HG03565 (cell line): ENCODE data around the gene NAA15.
A peak's percentile ranks its signal among the peaks of the same experiment; 100 is the strongest.
"Not testable (repeated sequence)": the region's sequence is repeated elsewhere in the genome, so short reads cannot be mapped to it uniquely, and the experiment has no call there.

Experiments
- ATAC-seq: cut with Tn5 transposase; IDR thresholded peaks from one replicate; pipeline ENCODE4 v1.9.1; 2021; ENCODE audit warnings: mild to moderate bottlenecking, moderate library complexity; ENCODE audit not compliant: unreplicated experiment

The NAA15 gene

GRCh38 chr4:139295942-139296299 lies 5.4 kb upstream of the NAA15 start:
- no peak for ATAC-seq

- no peak for ATAC-seq
Measured at GRCh38 chr4:139297001-139297410, 4.3 kb upstream of the NAA15 start.

- no peak for ATAC-seq
Measured at GRCh38 chr4:139299536-139299935, 1.8 kb upstream of the NAA15 start.

GRCh38 chr4:139300431-139301112 lies 733 bp upstream of the NAA15 start:
- ATAC-seq: no peak

GRCh38 chr4:139301821-139302611 lies 711 bp downstream of the NAA15 start, which contains the start of gene NDUFC1:
Gene NDUFC1 (minus strand): TSS chr4:139302477. CDS start chr4:139295798, 6,679 bp downstream.
- peak; percentile 25 for ATAC-seq

GRCh38 chr4:139304920-139305319 lies 3.6 kb downstream of the NAA15 start:
- no peak for ATAC-seq

- no peak for ATAC-seq
Measured at GRCh38 chr4:139311909-139312308, 10.6 kb downstream of the NAA15 start.

GRCh38 chr4:139312552-139313332 lies 11.4 kb downstream of the NAA15 start:
- no peak for ATAC-seq

GRCh38 chr4:139313414-139313813 lies 12.1 kb downstream of the NAA15 start:
- not testable (repeated sequence) for ATAC-seq

- no peak for ATAC-seq
Measured at GRCh38 chr4:139314047-139314800, 12.9 kb downstream of the NAA15 start.

- peak; percentile 53 for ATAC-seq
Measured at GRCh38 chr4:139315221-139315675, 13.9 kb downstream of the NAA15 start.

GRCh38 chr4:139316733-139317132 lies 15.4 kb downstream of the NAA15 start:
- ATAC-seq: no peak

GRCh38 chr4:139317635-139318034 lies 16.3 kb downstream of the NAA15 start:
- no peak for ATAC-seq

- ATAC-seq: no peak
Measured at GRCh38 chr4:139319571-139319970, 18.3 kb downstream of the NAA15 start.

GRCh38 chr4:139322070-139322469 lies 20.8 kb downstream of the NAA15 start:
- not testable (repeated sequence) for ATAC-seq

GRCh38 chr4:139322541-139322940 lies 21.2 kb downstream of the NAA15 start:
- not testable (repeated sequence) for ATAC-seq

- ATAC-seq: no peak
Measured at GRCh38 chr4:139324620-139325019, 23.3 kb downstream of the NAA15 start.

GRCh38 chr4:139329665-139330200 lies 28.4 kb downstream of the NAA15 start:
- ATAC-seq: no peak

GRCh38 chr4:139330283-139330682 lies 29.0 kb downstream of the NAA15 start:
- no peak for ATAC-seq

- ATAC-seq: no peak
Measured at GRCh38 chr4:139331185-139331584, 29.9 kb downstream of the NAA15 start.
